BJ (cell line): ENCODE data around the gene SPRING1. TPM values are rescaled to one million over a fixed set of nuclear protein-coding genes. Genes with fewer than 3 reads are reported as not detected.

Source experiments
- CTCF ChIA-PET: fragments of 350-600 bp; formaldehyde crosslinking; extraction: SDS; loops from one replicate; lab custom pipeline; 2021; ENCODE audit warnings: antibody characterized with exemption, inconsistent platforms; lab: Yijun Ruan, JAX
- POLR2A ChIA-PET: fragments of 300-600 bp; sonication (Branson Sonifier 250); formaldehyde crosslinking; extraction: SDS; loops from one replicate; lab custom pipeline; 2021; ENCODE audit warnings: antibody characterized with exemption; lab: Charles Lee
- DNase-seq: peaks from one replicate; pipeline ENCODE4 v3.0.0-alpha.2; 2011; ENCODE audit warnings: low read depth
- H3K27me3 ChIP-seq: 2 replicates; pipeline ENCODE4 v1.6.0; 2011; ENCODE audit warnings: low read length; ENCODE audit not compliant: control insufficient read depth, insufficient read depth
- H3K36me3 ChIP-seq: 2 replicates; pipeline ENCODE4 v1.5.1; 2011; ENCODE audit warnings: low read length; ENCODE audit not compliant: control insufficient read depth, insufficient read depth
- H3K4me3 ChIP-seq: 2 replicates; pipeline ENCODE4 v1.5.1; 2011; ENCODE audit warnings: low read depth, mild to moderate bottlenecking, control low read depth, low read length
- CTCF ChIP-seq: IDR thresholded peaks from 2 replicates; pipeline ENCODE4 v1.5.1; 2011; ENCODE audit warnings: low read depth, mild to moderate bottlenecking, control low read depth, inconsistent platforms, low read length, moderate library complexity; ENCODE audit not compliant: insufficient read depth
- polyA plus RNA-seq: library from polyadenylated mRNA; depleted of rRNA; stranded (reverse); fragments of >200 nt; gene quantifications from 2 replicates; pipeline ENCODE4 v1.2.3, GENCODE V29; 2011; rRNA removed
- small RNA-seq: library from RNA; depleted of rRNA; stranded (forward); fragments of <200 nt; gene quantifications from one replicate; pipeline ENCODE3, GENCODE V24; 2012; ENCODE audit warnings: low replicate concordance, low read depth; ENCODE audit not compliant: insufficient read length

SPRING1 gene
- polyA plus RNA-seq, 1 experiment = 17.7 TPM

- H3K4me3 ChIP-seq = no peak overlapping the region
- CTCF ChIA-PET = interaction anchor here (1.4 to 3.9 kb wide), 2 partner anchors 14 to 34 kb away, joined by 3 to 19 read pairs; no protein-coding TSS in a partner anchor
- POLR2A ChIA-PET = no interaction called here
- no peaks in the 10 kb centered on the region for H3K36me3 ChIP-seq
- no peak for DNase-seq
- no peak for TF ChIP-seq CTCF
- peaks cover 30% of the 10 kb centered on the region for H3K27me3 ChIP-seq
Observed at GRCh38 chr12:116689979-116690744, 47.7 kb downstream of the SPRING1 start.

- CTCF ChIA-PET = interaction anchor here (1.4 kb wide), 1 partner anchor 34 kb away, joined by 3 read pairs; no protein-coding TSS in a partner anchor
- H3K27me3 ChIP-seq = peaks cover 25% of the 10 kb centered on the region
- POLR2A ChIA-PET = no interaction called here
- H3K36me3 ChIP-seq = no peaks in the 10 kb centered on the region
- no peak for TF ChIP-seq CTCF
- H3K4me3 ChIP-seq = no peak overlapping the region
- no peak for DNase-seq
Observed at GRCh38 chr12:116689521-116689920, 48.3 kb downstream of the SPRING1 start.

Small RNAs within 50 kb of the gene (small RNA-seq; reads per million reads assigned to genes)
- gene RNU6-558P = not detected

Other genes with a start within 250 kb of the SPRING1 start
- 1.6 and 2.5 TPM in 2 replicates for gene MAP1LC3B2, start 178.7 kb downstream of the SPRING1 start, polyA plus RNA-seq
- 1.1 and 1.2 TPM in 2 replicates for gene RNFT2, start 246 bp upstream of the SPRING1 start, polyA plus RNA-seq
- 0.02 TPM in 1 of 2 replicates, not detected in the other for gene HRK, start 143.4 kb upstream of the SPRING1 start, polyA plus RNA-seq
- 23.2 and 27.3 TPM in 2 replicates for gene FBXW8, start 172.9 kb upstream of the SPRING1 start, polyA plus RNA-seq